GM19452 (cell line): ENCODE results near the gene CTSS.

ENCODE experiments used
- ATAC-seq: cut with Tn5 transposase; IDR thresholded peaks from one replicate; pipeline ENCODE4 v1.9.1; 2021; ENCODE audit not compliant: unreplicated experiment

The CTSS gene

DNA sequence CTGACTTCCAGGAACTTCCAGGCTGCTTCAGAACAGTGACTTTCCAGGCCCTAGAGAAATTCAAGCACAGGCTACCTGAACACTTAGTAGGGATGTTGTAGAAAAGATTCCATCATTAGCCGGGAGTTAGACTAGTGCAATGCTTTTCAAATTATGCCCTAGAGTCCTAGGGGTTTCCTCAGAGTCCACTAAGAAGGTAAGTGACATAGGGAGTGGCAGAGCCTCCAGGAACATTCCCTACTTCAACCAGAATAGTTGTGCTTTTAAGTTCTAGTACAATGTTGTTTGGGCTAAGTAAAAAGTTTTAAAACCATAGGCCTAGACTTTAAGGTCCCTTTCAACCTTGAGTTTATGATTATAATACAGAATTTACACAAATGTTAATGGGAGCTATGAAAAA, 59.5 kb downstream of the CTSS start:
- ATAC-seq: no peak

GRCh38 chr1:150703427-150703826, 62.2 kb downstream of the CTSS start:
- no peak for ATAC-seq

DNA sequence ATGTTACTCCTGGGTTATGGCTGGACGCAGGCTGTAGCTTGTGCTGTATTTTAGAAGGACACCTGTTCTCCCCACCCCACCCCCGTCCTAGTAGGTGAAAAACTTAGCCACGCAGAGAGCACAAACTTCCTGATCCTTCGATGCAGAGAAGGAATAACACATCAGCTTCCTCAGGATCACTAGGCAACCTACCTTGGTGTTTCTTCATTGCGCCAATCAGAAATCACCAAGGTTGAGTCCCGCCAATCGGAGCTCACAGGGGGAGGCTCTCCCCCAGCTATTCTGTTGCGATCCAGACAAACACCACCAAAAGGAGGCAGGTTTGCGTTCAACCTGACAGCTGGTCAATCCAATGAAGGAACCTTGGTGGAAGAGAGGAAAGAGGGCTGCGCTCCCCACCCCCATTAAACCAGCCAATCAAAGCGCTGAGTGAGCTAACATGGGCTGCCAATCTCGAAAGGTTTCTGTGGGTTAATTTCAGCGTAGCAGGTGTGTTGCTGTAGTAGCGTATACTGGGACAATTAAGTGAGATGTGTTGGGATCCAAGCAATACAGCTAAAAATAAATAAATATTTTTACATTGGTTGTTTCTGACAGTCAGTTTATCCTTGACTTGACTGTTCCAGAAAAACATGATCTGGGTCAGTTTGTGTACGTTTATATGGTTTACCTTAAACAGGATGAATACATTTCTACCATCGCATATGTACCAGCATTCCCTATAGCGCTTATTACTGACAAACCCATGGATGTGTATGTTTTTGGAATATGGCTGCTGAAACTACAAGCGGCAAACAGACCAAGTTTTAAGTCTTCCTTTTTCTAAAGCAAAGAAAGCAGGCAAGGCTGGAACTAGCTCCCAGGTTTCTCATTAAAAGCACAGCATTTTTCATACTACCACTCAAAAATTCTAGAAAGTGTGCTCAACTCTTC, 68.3 kb downstream of the CTSS start, which contains the start of gene GOLPH3L:
Gene GOLPH3L (minus strand): TSS at position 160 of the 933 bp plus-strand sequence. CDS start 2,316 bp downstream, outside the sequence.
- peak; percentile 99 for ATAC-seq

- ATAC-seq: no peak
These were observed 69.0 kb downstream of the CTSS start for GRCh38 chr1:150696590-150696989.

DNA sequence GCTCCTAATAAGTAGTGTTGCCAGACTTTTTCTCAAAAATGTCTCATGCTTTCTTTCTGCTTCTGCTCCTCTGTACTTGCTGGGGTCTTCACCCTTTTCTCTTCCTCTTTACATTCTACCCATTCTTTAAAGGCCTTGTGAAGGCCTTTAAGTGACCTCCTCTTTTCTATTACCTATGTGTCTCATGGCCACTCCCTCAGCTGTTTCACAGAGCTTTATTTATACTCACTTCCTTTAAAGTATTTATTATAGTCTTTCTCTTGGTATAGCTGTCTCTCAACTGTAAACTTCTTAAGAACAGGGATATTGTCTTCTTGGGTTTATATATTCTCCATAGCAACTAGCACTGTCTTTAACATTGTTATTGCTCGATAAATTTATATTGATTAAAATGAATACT, 69.4 kb downstream of the CTSS start:
- ATAC-seq: no peak

GRCh38 chr1:150695561-150695960, 70.0 kb downstream of the CTSS start:
- ATAC-seq: no peak

GRCh38 chr1:150692720-150693119, 72.9 kb downstream of the CTSS start:
- ATAC-seq: no peak

- no peak for ATAC-seq
These were observed 76.8 kb downstream of the CTSS start for GRCh38 chr1:150688763-150689162.

- no peak for ATAC-seq
These were observed 79.3 kb downstream of the CTSS start for GRCh38 chr1:150686275-150686674.

GRCh38 chr1:150683914-150684313, 81.7 kb downstream of the CTSS start:
- ATAC-seq: no peak
